Fibroblast of skin of left quadriceps (primary cell): Measurements from ENCODE around the gene SRSF4.
A peak's percentile ranks its signal among the peaks of the same experiment; 100 is the strongest.
"Not testable (repeated sequence)": the region's sequence is repeated elsewhere in the genome, so short reads cannot be mapped to it uniquely, and the experiment has no call there.

ENCODE experiments used
- DNase-seq, 2 experiments: peaks; one replicate each; pipeline ENCODE4 v3.0.0-alpha.2; 2013; ENCODE audit warnings: low read depth in 2 of 2

Gene SRSF4

DNA sequence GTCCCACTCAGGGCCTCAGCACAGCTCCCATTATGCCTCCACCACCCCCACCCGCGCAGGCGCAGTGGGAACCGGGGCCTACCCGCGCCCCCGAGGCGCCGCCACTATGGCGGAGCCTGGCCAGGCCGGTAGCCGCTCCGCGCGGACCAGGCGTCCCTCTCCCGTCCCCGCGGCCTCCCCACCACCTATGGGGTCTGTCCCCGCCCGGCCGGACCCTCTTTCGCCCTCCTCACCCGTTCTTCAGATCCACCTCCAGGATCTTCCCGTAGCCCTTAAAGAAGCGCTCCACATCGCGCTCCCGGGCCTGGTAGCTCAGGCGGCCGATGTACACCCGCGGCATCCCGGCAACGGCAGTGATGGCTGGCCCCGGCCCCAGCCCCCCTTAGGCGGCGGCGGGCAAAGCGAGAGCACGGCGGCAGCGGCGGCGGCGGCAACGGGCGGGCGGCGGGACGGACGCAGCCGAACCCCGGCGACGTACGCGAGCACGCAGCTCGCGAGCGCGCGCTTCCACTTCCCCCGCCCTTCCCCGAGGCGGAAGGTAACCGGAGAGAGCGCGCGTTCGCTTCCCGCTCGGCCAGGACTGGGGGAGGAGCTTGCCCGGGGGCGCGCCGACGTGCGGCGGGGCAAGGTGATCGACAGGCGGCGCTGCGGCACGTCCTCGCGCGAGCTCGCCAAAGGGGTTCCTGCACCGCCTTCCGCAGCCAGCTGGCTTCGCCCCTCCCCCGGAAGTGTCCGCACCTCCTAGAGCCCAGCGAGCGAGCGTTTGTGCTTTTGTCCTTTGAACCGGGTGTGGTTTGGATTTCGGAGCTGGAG lies at the start of gene SRSF4:
Gene SRSF4, minus strand, starts transcription at position 488 of the 813 bp plus-strand sequence. Its CDS starts 148 bp downstream, at position 340.
- peak; percentile 96 for DNase-seq

- peak; percentile 80 to 84 for DNase-seq
These were observed 49.1 kb upstream of the SRSF4 start, which contains the start of gene MECR for GRCh38 chr1:29230553-29231378. Gene MECR, minus strand, starts transcription at chr1:29230934. Its CDS starts 28 bp downstream, at chr1:29230906.

- no peak for DNase-seq
These were observed 48.5 kb upstream of the SRSF4 start for GRCh38 chr1:29230204-29230552.

- DNase-seq = no peak
These were observed 45.8 kb upstream of the SRSF4 start for GRCh38 chr1:29227511-29227910.

DNA sequence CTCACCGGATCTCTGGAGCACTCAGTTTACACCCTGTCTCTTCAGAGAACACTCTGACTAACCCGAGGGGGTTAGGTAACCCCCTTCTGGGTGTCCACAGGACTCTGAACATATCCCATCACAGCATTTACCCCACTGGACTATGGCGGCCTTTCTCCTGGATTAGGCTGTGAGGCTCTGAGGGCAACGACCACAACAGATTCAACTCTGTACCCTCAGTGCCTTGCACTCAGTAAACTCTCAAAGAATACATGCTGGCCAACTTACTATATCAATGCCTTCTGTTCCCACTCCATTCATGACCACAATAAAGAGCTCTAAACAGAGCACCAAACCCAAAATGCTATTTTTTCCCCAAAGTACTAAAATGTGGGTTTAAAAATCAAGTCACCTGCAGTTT lies 43.7 kb upstream of the SRSF4 start:
- no peak for DNase-seq

DNA sequence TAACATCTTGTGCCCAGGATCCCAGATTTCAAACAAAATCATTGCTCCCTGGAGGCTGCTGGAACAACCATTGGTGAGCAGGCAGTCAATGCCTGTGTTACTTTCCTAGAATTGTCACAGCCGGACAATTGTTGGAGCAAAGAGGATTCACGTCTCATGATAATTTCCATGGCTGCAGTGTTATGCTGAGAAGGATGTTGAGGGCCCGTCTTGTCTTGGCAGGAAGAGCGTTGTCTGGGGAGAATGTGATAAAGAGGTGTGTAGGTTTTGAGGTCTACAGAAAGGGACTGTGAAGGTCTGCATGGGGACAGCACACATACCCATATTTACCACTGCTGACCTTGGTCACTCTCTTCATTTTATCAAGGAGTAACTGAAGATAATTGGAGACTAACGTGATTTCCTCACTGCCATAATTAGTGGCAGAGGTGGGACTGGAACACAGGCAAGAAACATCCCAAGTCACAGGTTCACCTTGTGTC lies 42.7 kb upstream of the SRSF4 start:
- DNase-seq = no peak

GRCh38 chr1:29223521-29223920 lies 41.8 kb upstream of the SRSF4 start:
- no peak for DNase-seq

GRCh38 chr1:29222686-29223085 lies 41.0 kb upstream of the SRSF4 start:
- no peak for DNase-seq

DNA sequence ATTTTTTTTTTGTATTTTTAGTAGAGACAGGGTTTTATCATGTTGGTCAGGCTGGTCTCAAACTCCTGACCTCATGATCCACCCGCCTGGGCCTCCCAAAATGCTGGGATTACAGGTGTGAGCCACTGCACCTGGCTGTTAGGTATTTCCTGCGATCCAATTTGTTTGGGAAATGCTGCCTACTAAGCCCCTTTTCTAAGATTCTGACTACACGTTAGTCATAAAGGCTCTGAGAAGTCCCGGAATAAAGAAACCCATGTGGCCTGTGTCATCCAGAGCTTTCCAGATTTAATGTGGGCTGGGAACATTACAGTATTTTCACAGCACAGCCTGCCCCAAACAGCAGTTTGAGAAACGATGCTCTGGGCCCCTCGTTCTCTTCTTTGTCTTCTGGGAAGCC lies 40.6 kb upstream of the SRSF4 start:
- DNase-seq = not testable (repeated sequence)

DNA sequence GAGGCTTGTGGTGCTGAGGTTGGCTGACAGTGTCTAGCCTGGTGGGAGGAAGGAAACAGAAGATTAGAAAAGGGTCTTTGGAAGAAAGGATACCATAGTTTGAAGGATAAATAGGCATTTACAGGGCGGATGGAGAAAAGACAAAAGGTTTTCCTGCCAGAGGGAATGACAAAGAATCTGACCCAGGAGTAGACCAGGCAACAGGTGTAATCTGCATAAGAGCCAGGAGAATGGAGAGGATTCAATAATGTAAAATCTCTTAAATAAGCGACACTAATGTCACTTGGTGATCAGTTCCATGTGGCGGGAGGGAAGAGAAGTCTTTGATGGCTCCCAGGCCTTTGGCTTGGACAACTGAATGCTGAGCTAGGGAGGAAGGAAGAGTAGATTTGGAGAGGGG lies 39.6 kb upstream of the SRSF4 start:
- DNase-seq = no peak

- no peak for DNase-seq
These were observed 36.5 kb upstream of the SRSF4 start for GRCh38 chr1:29218223-29218622.

GRCh38 chr1:29217633-29218032 lies 35.9 kb upstream of the SRSF4 start:
- no peak for DNase-seq

DNA sequence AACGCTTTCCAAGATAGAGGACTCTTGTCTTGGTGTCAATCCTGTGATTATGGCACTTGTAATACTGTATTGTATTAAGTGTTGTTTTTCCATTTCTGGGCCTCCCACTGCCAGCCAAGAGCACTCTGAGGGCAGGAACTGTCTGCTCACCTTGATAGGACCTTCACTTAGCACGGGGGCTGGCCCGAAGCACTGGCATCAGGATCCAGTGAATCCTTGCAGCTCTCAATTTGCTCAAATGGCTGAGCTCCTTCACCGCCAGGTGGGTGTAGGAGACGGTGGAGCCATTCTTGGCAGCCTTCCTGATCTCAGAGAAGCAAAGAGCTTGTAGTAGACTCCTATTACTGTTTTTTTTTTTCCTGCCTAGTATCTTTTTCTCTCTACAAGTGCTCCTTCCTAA lies 31.4 kb upstream of the SRSF4 start:
- no peak for DNase-seq

DNA sequence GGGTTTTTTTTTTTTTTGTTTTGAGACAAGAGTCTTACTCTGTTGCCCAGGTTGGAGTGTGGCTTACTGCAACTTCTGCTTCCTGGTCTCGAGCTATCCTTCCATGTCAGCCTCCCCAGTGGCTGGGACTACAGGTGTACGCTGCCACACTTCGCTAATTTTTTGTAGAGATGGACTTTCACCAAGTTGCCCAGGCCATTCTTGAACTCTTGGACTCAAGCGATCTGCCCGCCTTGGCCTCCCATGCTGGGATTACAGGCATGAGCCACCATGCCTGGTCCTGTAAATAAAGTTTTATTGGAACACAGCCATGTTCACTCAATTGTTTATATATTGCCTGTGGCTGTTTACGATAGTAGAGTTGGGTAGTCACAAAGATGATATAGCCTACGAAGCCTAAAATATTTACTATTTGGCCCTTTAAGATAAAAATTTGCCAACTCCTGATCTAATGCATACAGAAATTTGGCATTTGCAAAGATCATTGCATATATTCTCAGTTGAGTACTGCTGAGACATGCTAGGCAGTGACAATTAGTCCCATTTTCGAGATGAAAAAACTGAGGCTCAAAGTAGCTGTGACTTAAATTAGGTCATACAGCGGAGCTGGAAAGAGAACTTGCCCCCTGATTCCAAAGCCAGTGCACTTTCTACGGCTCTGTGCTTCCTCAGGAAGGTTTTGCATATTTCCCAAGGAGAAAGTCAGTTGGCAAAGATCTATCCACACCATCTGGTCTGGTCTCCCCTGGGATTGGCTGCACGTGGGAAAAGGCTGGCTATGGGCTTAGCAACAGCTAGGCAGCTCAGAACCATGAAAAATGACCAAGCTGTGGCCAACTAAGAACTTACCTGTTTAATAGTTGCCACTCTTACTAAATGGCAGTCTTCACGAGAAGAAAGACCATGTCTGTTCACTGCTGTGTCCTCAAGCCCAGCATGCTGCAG lies 29.7 kb upstream of the SRSF4 start:
- no peak for DNase-seq

GRCh38 chr1:29210278-29211085 lies 28.8 kb upstream of the SRSF4 start:
- no peak for DNase-seq

DNA sequence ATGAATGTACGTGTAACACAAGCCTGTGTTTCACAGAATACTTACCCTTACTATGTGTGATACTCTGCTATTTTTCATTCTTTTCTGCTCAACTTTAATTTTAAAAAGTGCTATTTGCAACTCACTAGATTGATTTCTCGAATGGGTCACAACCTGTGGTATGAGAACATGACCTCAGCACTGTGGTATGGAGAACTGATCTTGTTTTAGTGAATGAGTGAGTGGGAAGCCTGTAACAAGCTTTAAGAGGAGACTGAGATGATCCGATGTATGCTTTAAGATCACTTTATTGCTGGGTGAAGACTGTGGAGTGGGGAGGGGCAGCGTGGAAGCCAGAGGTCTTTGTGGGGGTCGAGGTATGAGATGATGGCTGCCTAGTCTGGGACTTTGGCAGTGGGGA lies 27.5 kb upstream of the SRSF4 start:
- no peak for DNase-seq

DNA sequence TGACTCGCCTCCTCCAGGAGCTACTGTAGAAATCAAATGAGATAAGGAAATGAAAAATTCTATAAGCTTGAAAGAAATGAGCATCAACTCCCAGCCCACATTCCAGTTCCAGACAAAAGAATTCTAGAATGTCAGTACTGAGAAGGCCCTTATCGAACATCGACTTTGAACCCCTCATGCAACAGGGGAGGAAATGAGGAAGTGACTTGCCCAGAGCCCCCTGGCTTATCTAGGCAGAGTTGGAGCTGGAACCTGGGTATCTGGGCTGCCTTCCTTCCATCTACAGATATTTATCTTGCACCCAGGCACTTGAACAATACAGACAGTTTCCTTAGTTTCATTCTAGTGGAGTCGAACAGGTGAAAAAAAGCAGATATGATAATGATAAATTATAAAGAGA lies 26.7 kb upstream of the SRSF4 start:
- no peak for DNase-seq

- peak; percentile 96 for DNase-seq
These were observed 21.1 kb upstream of the SRSF4 start for GRCh38 chr1:29202584-29203340.

DNA sequence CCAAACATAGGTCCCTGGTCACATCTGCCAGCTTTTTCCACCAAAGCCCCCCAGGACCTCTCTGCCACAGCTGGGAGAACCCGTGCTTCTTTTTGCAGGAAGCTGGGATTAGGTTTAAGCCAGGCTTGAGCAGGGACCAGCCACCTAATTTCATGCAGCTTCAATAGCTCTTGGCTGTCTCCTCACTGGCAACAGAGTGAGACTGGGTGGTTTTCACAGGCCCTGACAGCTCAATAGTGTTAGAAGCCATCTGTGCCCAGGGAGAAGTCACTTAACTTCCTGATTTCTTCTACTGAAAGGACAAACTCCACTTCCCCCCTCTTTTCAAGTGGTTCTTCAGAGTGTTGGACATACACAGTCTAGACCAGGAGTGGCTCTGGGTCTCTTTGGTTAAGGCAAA lies 20.4 kb upstream of the SRSF4 start:
- no peak for DNase-seq

- no peak for DNase-seq
These were observed 19.9 kb upstream of the SRSF4 start for GRCh38 chr1:29201595-29202051.
